Karpas-422 (cell line): ENCODE measurements around the gene GTF3C6. TPM values are rescaled to one million over a fixed set of nuclear protein-coding genes. Genes with fewer than 3 reads are reported as not detected.
"Not testable (repeated sequence)": the region's sequence is repeated elsewhere in the genome, so short reads cannot be mapped to it uniquely, and the experiment has no call there.

Source experiments
- DNase-seq: peaks from one replicate; pipeline ENCODE4 v3.0.0-alpha.2; 2015
- H2AFZ ChIP-seq: fragments of 200-600 bp; sonication (generic); 2 replicates; pipeline ENCODE4 v1.6.1; 2014; ENCODE audit warnings: antibody characterized with exemption, low read length, mixed read lengths
- H3K27ac ChIP-seq: fragments of 200-600 bp; sonication (generic); 2 replicates; pipeline ENCODE4 v1.5.1; 2014; ENCODE audit warnings: mild to moderate bottlenecking, low read length, moderate library complexity
- H3K27me3 ChIP-seq: fragments of 200-600 bp; sonication (generic); 2 replicates; pipeline ENCODE4 v1.6.1; 2014; ENCODE audit warnings: low read length, mixed read lengths
- H3K36me3 ChIP-seq: fragments of 200-600 bp; sonication (generic); 2 replicates; pipeline ENCODE4 v1.6.1; 2014; ENCODE audit warnings: low read length, mixed read lengths; ENCODE audit not compliant: insufficient read depth
- H3K4me1 ChIP-seq: fragments of 200-600 bp; sonication (generic); 2 replicates; pipeline ENCODE4 v1.6.1; 2014; ENCODE audit warnings: mild to moderate bottlenecking, low read length, mixed read lengths
- H3K4me2 ChIP-seq: fragments of 200-600 bp; sonication (generic); 2 replicates; pipeline ENCODE4 v1.6.1; 2014; ENCODE audit warnings: low read length, low read depth, mild to moderate bottlenecking; ENCODE audit not compliant: poor library complexity, severe bottlenecking
- H3K4me3 ChIP-seq: fragments of 200-600 bp; sonication (generic); 2 replicates; pipeline ENCODE4 v1.5.1; 2014; ENCODE audit warnings: mild to moderate bottlenecking, antibody characterized with exemption, low read length, mixed read lengths
- H3K79me2 ChIP-seq: fragments of 200-600 bp; sonication (generic); 2 replicates; pipeline ENCODE4 v1.6.1; 2014; ENCODE audit warnings: mild to moderate bottlenecking, low read length, mixed read lengths
- H3K9ac ChIP-seq: fragments of 200-600 bp; sonication (generic); 2 replicates; pipeline ENCODE4 v1.6.0; 2014; ENCODE audit warnings: low read length
- H3K9me2 ChIP-seq: fragments of 200-600 bp; sonication (generic), shearing (Covaris generic); replicated peaks from 2 replicates; pipeline ENCODE4 v1.6.0; 2014; ENCODE audit warnings: mild to moderate bottlenecking, low read length, moderate library complexity; ENCODE audit not compliant: insufficient read depth
- H3K9me3 ChIP-seq: fragments of 300-700, 200-600 bp; sonication (generic); 2 replicates; pipeline ENCODE4 v1.6.1; 2014; ENCODE audit warnings: low read length, mixed read lengths
- H4K20me1 ChIP-seq: fragments of 200-600 bp; sonication (generic); 2 replicates; pipeline ENCODE4 v1.6.1; 2014; ENCODE audit warnings: mild to moderate bottlenecking, antibody characterized with exemption, low read length, low read depth; ENCODE audit not compliant: insufficient read depth
- total RNA-seq: library from RNA; depleted of rRNA; stranded (reverse); fragments of >200 nt; shearing (Covaris generic); gene quantifications from 2 replicates; pipeline ENCODE4 v1.2.3, GENCODE V29; 2014; ENCODE audit warnings: low replicate concordance

GTF3C6 gene
- total RNA-seq, 1 experiment from 2014 or later: 39.7 TPM

- H4K20me1 ChIP-seq: no peaks in the 10 kb centered on the region
- H3K4me3 ChIP-seq: no peak overlapping the region
- no peak overlapping the region for H3K27ac ChIP-seq
- no peaks in the 10 kb centered on the region for H3K36me3 ChIP-seq
- H3K4me2 ChIP-seq: no peak overlapping the region
- H3K9ac ChIP-seq: no peak overlapping the region
- H3K9me2 ChIP-seq: no peaks in the 10 kb centered on the region
- H3K4me1 ChIP-seq: no peaks in the 10 kb centered on the region
- H3K79me2 ChIP-seq: no peaks in the 10 kb centered on the region
- DNase-seq: no peak
- H3K9me3 ChIP-seq: no peaks in the 10 kb centered on the region
- H2AFZ ChIP-seq: no peak overlapping the region
- H3K27me3 ChIP-seq: no peaks in the 10 kb centered on the region
Observed at GRCh38 chr6:110946498-110946897, 12.0 kb upstream of the GTF3C6 start.

- no peaks in the 10 kb centered on the region for H3K79me2 ChIP-seq
- peak; percentile 78 for DNase-seq
- H3K4me3 ChIP-seq: no peak overlapping the region
- no peaks in the 10 kb centered on the region for H4K20me1 ChIP-seq
- no peak overlapping the region for H3K9ac ChIP-seq
- H3K9me3 ChIP-seq: no peaks in the 10 kb centered on the region
- H3K36me3 ChIP-seq: no peaks in the 10 kb centered on the region
- no peaks in the 10 kb centered on the region for H3K9me2 ChIP-seq
- no peaks in the 10 kb centered on the region for H3K4me1 ChIP-seq
- no peak overlapping the region for H2AFZ ChIP-seq
- no peaks in the 10 kb centered on the region for H3K27me3 ChIP-seq
- H3K4me2 ChIP-seq: no peak overlapping the region
- no peak overlapping the region for H3K27ac ChIP-seq
Observed at GRCh38 chr6:110949679-110950285, 8.7 kb upstream of the GTF3C6 start.

GRCh38 chr6:110950440-110950839 is 8.1 kb upstream of the GTF3C6 start:
- Histone ChIP-seq H3K79me2 (no peaks in the 10 kb centered on the region), H3K4me2 (no peak overlapping the region), H4K20me1 (no peaks in the 10 kb centered on the region), H3K4me3 (no peak overlapping the region), H3K9me2 (no peaks in the 10 kb centered on the region), H3K27me3 (no peaks in the 10 kb centered on the region), H3K9ac (no peak overlapping the region), H3K27ac (no peak overlapping the region), H3K36me3 (no peaks in the 10 kb centered on the region), H2AFZ (no peak overlapping the region), H3K9me3 (no peaks in the 10 kb centered on the region), H3K4me1 (no peaks in the 10 kb centered on the region)
- no peak for DNase-seq

- H4K20me1 ChIP-seq: no peaks in the 10 kb centered on the region
- no peak overlapping the region for H3K4me3 ChIP-seq
- no peaks in the 10 kb centered on the region for H3K9me3 ChIP-seq
- H3K9me2 ChIP-seq: no peaks in the 10 kb centered on the region
- H3K36me3 ChIP-seq: no peaks in the 10 kb centered on the region
- H3K9ac ChIP-seq: no peak overlapping the region
- no peaks in the 10 kb centered on the region for H3K27me3 ChIP-seq
- no peak overlapping the region for H3K4me2 ChIP-seq
- DNase-seq: no peak
- H3K4me1 ChIP-seq: no peaks in the 10 kb centered on the region
- H2AFZ ChIP-seq: no peak overlapping the region
- no peaks in the 10 kb centered on the region for H3K79me2 ChIP-seq
- H3K27ac ChIP-seq: no peak overlapping the region
Observed at GRCh38 chr6:110951008-110951407, 7.5 kb upstream of the GTF3C6 start.

GRCh38 chr6:110951986-110952794 is 6.3 kb upstream of the GTF3C6 start:
- Histone ChIP-seq H3K9me2 (no peaks in the 10 kb centered on the region), H3K4me1 (no peaks in the 10 kb centered on the region), H3K9me3 (no peaks in the 10 kb centered on the region), H2AFZ (no peak overlapping the region), H3K27ac (no peak overlapping the region), H3K79me2 (no peaks in the 10 kb centered on the region), H3K36me3 (no peaks in the 10 kb centered on the region), H3K4me3 (no peak overlapping the region), H4K20me1 (no peaks in the 10 kb centered on the region), H3K27me3 (no peaks in the 10 kb centered on the region), H3K9ac (no peak overlapping the region), H3K4me2 (no peak overlapping the region)
- DNase-seq: no peak

GRCh38 chr6:110953633-110954303 is 4.7 kb upstream of the GTF3C6 start:
- no peak overlapping the region for H3K4me2 ChIP-seq
- no peak for DNase-seq
- no peaks in the 10 kb centered on the region for H4K20me1 ChIP-seq
- no peaks in the 10 kb centered on the region for H3K36me3 ChIP-seq
- no peak overlapping the region for H3K4me3 ChIP-seq
- H3K79me2 ChIP-seq: peaks cover 2% of the 10 kb centered on the region
- no peak overlapping the region for H2AFZ ChIP-seq
- H3K4me1 ChIP-seq: peaks cover 7% of the 10 kb centered on the region
- H3K9ac ChIP-seq: no peak overlapping the region
- no peaks in the 10 kb centered on the region for H3K9me3 ChIP-seq
- H3K27me3 ChIP-seq: no peaks in the 10 kb centered on the region
- no peaks in the 10 kb centered on the region for H3K9me2 ChIP-seq
- no peak overlapping the region for H3K27ac ChIP-seq

GRCh38 chr6:110960014-110960390 is 1.5 kb downstream of the GTF3C6 start:
- H3K9ac ChIP-seq: no peak overlapping the region
- H3K4me2 ChIP-seq: peak overlapping the region; percentile 8
- no peak overlapping the region for H3K27ac ChIP-seq
- 0 out of 2 replicates have a peak overlapping the region, but pooled peaks have one; percentile 85 for H3K4me3 ChIP-seq
- H3K27me3 ChIP-seq: no peaks in the 10 kb centered on the region
- no peaks in the 10 kb centered on the region for H3K9me2 ChIP-seq
- no peak for DNase-seq
- peaks cover 28% of the 10 kb centered on the region for H3K36me3 ChIP-seq
- no peaks in the 10 kb centered on the region for H3K9me3 ChIP-seq
- no peaks in the 10 kb centered on the region for H4K20me1 ChIP-seq
- peaks cover 17% of the 10 kb centered on the region for H3K4me1 ChIP-seq
- peaks cover 25% of the 10 kb centered on the region for H3K79me2 ChIP-seq
- H2AFZ ChIP-seq: no peak overlapping the region

- not testable (repeated sequence) for H4K20me1 ChIP-seq, H3K27me3 ChIP-seq
Observed at GRCh38 chr6:110962636-110963035, 4.1 kb downstream of the GTF3C6 start.

More at GRCh38 chr6:110962636-110963035, 4.1 kb downstream of the GTF3C6 start:
- not testable (repeated sequence) for H2AFZ ChIP-seq, H3K9me2 ChIP-seq, H3K9ac ChIP-seq, DNase-seq, H3K27ac ChIP-seq, H3K4me2 ChIP-seq, H3K9me3 ChIP-seq, H3K4me3 ChIP-seq
- Histone ChIP-seq H3K79me2 (peaks cover 29% of the 10 kb centered on the region), H3K36me3 (peaks cover 41% of the 10 kb centered on the region), H3K4me1 (peaks cover 17% of the 10 kb centered on the region)
